Osteocyte (in vitro differentiated cells): Measurements from ENCODE around the gene COL23A1. TPM values are rescaled to one million over a fixed set of nuclear protein-coding genes. Genes with fewer than 3 reads are reported as not detected.

ENCODE experiments used
- DNase-seq: peaks from one replicate; pipeline ENCODE4 v3.0.0; 2021; ENCODE audit warnings: mixed read lengths; ENCODE audit not compliant: unreplicated experiment; ENCODE audit errors: extremely low spot score
- H3K27ac Mint-ChIP-seq: one replicate; pipeline ENCODE4 v1.8.0; 2021; ENCODE audit warnings: mild to moderate bottlenecking, mixed read lengths; ENCODE audit not compliant: unreplicated experiment
- H3K27me3 Mint-ChIP-seq: one replicate; pipeline ENCODE4 v1.8.0; 2021; ENCODE audit warnings: mixed read lengths; ENCODE audit not compliant: unreplicated experiment
- H3K36me3 Mint-ChIP-seq: one replicate; pipeline ENCODE4 v1.8.0; 2021; ENCODE audit warnings: mixed read lengths; ENCODE audit not compliant: unreplicated experiment
- H3K4me1 Mint-ChIP-seq: one replicate; pipeline ENCODE4 v1.8.0; 2021; ENCODE audit warnings: mixed read lengths; ENCODE audit not compliant: unreplicated experiment
- H3K4me3 Mint-ChIP-seq: one replicate; pipeline ENCODE4 v1.8.0; 2021; ENCODE audit warnings: mild to moderate bottlenecking, moderate library complexity, mixed read lengths; ENCODE audit not compliant: unreplicated experiment
- H3K9me3 Mint-ChIP-seq: one replicate; pipeline ENCODE4 v1.8.0; 2021; ENCODE audit warnings: mixed read lengths; ENCODE audit not compliant: unreplicated experiment
- CTCF ChIP-seq: fragments of 200-600 bp; sonication (generic); IDR thresholded peaks from 2 replicates; pipeline ENCODE4 v1.5.0; 2021; ENCODE audit warnings: antibody characterized with exemption, mild to moderate bottlenecking, moderate library complexity
- total RNA-seq: library from RNA; stranded (reverse); gene quantifications from 2 replicates; pipeline ENCODE4 v1.2.1, GENCODE V29; 2021

Gene COL23A1
- total RNA-seq, 1 donor from 2014 or later: not detected

GRCh38 chr5:178283520-178283919 lies 306.7 kb downstream of the COL23A1 start:
- Mint-ChIP-seq H3K9me3 (peaks cover 11% of the 10 kb centered on the region), H3K4me3 (no peak overlapping the region), H3K27me3 (peaks cover 13% of the 10 kb centered on the region), H3K36me3 (no peaks in the 10 kb centered on the region), H3K27ac (no peak overlapping the region), H3K4me1 (peaks cover 5% of the 10 kb centered on the region)
- no peak for DNase-seq
- no peak for TF ChIP-seq CTCF

GRCh38 chr5:178282391-178282790 lies 307.8 kb downstream of the COL23A1 start:
- no peak for TF ChIP-seq CTCF
- Mint-ChIP-seq H3K4me1 (peaks cover 5% of the 10 kb centered on the region), H3K27me3 (peaks cover 9% of the 10 kb centered on the region), H3K36me3 (no peaks in the 10 kb centered on the region), H3K9me3 (peaks cover 11% of the 10 kb centered on the region), H3K4me3 (no peak overlapping the region), H3K27ac (no peak overlapping the region)
- DNase-seq: no peak

GRCh38 chr5:178281331-178281730 lies 308.9 kb downstream of the COL23A1 start:
- no peaks in the 10 kb centered on the region for H3K36me3 Mint-ChIP-seq
- no peak overlapping the region for H3K4me3 Mint-ChIP-seq
- peaks cover 5% of the 10 kb centered on the region for H3K4me1 Mint-ChIP-seq
- peaks cover 7% of the 10 kb centered on the region for H3K27me3 Mint-ChIP-seq
- no peak for TF ChIP-seq CTCF
- H3K9me3 Mint-ChIP-seq: peaks cover 11% of the 10 kb centered on the region
- DNase-seq: no peak
- no peak overlapping the region for H3K27ac Mint-ChIP-seq

GRCh38 chr5:178280631-178281030 lies 309.6 kb downstream of the COL23A1 start:
- TF ChIP-seq CTCF: no peak
- Mint-ChIP-seq H3K27me3 (peaks cover 11% of the 10 kb centered on the region), H3K4me1 (peaks cover 5% of the 10 kb centered on the region), H3K36me3 (no peaks in the 10 kb centered on the region), H3K27ac (no peak overlapping the region), H3K4me3 (no peak overlapping the region), H3K9me3 (peaks cover 16% of the 10 kb centered on the region)
- no peak for DNase-seq

GRCh38 chr5:178279723-178280438 lies 310.3 kb downstream of the COL23A1 start:
- DNase-seq: peak; percentile 94
- Mint-ChIP-seq H3K27ac (no peak overlapping the region), H3K9me3 (peaks cover 17% of the 10 kb centered on the region), H3K36me3 (no peaks in the 10 kb centered on the region), H3K27me3 (peaks cover 11% of the 10 kb centered on the region), H3K4me3 (no peak overlapping the region), H3K4me1 (peaks cover 5% of the 10 kb centered on the region)
- TF ChIP-seq CTCF: peak; percentile 98
